HG03066 (cell line): ENCODE results near the gene RBP5.

Experiments
- ATAC-seq: cut with Tn5 transposase; IDR thresholded peaks from one replicate; pipeline ENCODE4 v1.9.1; 2021; ENCODE audit warnings: low read depth; ENCODE audit not compliant: unreplicated experiment

RBP5 gene

DNA sequence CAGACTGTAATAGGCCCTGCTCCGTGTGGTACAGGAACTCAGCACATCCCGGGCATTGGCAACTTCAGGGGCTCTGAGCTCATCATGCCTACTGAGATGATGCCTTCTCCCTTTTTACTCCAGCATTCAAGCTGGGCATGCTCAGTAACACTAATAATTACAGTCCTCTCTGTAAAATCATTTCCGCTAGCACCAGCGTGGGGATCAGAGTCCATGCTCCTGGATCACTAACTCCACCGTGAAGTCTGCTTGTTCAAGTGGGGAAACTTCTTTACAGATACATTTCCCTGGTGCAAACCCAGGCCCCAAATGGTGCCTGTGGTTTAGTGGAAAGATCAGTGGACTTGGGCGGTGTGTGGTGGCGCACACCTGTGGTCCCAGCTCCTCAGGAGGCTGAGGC, 18.2 kb upstream of the RBP5 start:
- ATAC-seq: no peak

DNA sequence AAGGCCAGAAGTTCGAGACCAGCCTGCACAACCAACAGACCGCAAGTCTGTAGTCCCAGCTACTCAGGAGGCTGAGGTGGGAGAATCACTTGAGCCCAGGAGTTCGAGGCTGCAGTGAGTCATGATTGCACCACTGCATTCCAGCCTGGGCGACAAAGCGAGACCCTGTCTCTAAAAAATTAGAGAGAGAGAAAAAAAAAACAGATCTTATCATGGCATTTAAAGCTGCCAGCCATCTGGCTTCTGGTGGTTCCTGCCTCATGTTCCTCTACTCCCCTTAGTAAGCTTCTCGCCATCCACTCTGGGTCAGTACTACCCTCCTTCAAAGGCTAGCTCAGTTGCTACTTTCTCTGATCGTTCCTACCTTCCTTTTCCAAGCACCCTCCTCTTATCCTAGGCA, 17.5 kb upstream of the RBP5 start:
- no peak for ATAC-seq

DNA sequence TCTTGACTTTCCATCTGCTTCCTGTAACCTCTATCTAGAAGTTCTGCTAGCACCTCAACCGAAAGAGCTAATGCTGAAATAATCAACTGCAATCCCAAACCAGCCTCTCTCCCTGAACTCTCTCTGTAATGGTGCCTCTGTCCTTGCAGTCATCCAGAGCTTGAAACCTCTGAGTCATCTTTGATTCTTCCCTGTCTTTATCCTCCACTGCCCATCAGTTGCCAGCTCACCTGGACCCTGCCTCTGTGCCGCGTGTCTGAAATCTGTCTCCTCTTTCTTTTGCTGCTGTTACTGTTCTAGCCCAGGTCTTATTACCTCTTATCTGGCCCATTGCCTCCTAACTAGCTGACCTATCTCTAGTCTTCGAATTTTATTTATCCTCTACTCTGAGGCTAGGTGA, 17.0 kb upstream of the RBP5 start:
- no peak for ATAC-seq

GRCh38 chr12:7144414-7145120, 15.9 kb upstream of the RBP5 start:
- no peak for ATAC-seq

- ATAC-seq: no peak
Observed at GRCh38 chr12:7143564-7143963, 14.9 kb upstream of the RBP5 start.

GRCh38 chr12:7142809-7143465, 14.2 kb upstream of the RBP5 start:
- ATAC-seq: no peak

DNA sequence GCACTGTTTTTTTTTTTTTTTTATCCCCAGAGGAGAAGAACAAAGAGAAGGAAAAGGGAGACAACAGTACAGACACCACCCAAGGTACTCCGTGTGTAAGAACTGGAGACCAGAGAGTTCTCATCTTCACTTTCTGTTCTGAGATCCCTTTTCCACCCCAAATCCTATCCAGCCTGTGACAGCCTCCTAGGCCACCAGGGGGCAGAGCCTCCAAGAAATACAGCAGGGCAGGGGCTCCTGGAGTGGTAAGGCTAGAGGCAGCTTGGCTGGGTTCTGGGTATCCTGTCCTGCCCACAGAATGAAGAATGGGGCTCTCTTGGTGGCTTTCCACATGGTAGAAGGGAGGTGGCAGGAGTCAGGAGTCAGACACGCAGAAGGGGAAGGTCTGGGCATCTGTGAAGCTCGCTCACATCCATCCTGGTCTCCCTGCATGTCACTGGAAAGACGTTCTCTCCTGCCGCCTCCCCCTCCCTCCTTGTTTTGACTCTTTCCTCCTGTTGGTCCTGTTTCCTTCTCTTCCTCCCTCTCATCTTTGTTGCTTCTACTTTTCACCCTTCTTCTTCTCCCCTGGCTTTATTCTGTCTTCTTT, 13.5 kb upstream of the RBP5 start:
- no peak for ATAC-seq

- ATAC-seq: no peak
Observed at GRCh38 chr12:7141351-7142005, 12.8 kb upstream of the RBP5 start.

DNA sequence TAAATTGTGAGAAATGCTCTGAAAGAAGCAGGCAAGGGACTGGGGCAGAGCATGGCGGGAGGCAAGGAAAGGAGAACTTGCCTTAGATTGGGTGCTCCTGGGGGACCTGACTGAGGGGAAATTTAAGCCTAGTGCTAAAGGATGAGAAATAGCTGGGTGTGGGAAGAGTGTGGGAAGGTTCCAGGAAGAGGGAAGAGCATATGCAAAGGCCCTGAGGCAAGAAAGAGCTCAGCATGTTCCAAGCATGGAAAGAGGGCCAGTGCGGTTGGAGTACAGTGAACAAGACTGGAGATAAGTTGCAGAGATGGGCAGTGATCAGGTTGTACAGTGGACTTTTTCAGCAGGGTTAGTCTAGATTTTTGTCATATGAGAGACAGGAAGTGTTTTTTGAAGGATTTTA, 10.5 kb upstream of the RBP5 start:
- ATAC-seq: no peak

DNA sequence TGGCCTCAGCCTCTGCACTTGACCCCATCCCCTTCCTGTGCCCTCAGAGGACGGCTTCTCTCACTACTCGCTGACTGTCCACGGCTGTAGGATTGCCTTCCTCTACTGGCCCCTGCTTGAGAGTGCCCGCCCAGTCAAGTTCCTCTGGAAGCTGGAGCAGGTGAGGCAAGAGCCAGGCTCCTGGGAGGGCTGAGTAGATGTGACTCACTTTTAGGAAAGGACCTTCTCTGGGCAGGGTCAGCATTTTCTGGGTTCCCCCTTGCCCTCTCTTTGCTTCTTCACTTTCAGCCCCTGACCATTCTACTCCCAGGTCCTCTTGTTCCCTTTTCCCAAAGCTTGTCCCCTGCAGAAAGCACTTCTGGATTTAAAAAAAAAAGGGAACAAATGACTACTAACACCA, 9.2 kb upstream of the RBP5 start:
- ATAC-seq: no peak

DNA sequence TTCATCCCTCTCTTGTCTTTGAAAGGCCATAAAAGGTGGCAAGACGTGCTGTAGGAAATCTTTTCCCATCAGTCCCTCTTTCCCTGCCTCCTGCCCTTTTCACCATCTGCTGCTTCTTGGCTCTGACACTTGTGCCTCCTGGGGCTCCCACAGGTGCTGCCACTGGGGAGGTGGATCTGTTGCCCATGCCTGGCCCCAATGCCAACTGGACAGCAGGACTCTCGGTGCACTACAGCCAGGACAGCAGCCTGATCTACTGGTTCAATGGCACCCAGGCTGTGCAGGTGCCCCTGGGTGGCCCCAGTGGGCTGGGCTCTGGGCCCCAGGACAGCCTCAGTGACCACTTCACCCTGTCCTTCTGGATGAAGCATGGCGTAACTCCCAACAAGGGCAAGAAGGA, 8.0 kb upstream of the RBP5 start:
- ATAC-seq: no peak

DNA sequence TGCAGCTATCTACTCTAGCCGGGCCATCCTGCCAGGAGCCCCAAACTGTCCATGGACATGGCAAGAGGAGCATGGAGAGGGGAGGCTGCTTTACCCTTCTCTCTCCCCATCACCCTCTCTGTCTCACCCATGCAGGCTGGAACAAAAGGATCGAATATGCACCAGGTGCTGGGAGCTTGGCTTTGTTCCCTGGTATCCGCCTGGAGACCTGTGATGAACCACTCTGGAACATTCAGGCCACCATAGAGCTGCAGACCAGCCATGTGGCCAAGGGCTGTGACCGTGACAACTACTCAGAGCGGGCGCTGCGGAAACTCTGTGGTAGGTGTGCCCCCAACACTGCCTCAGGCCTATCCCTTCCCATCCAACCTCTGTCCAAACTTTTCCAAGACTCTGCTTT, 7.4 kb upstream of the RBP5 start:
- ATAC-seq: no peak

- no peak for ATAC-seq
Observed at GRCh38 chr12:7134396-7135166, 5.9 kb upstream of the RBP5 start.

- ATAC-seq: no peak
Observed at GRCh38 chr12:7131502-7131866, 2.8 kb upstream of the RBP5 start.

GRCh38 chr12:7130701-7131501, 2.2 kb upstream of the RBP5 start:
- peak; percentile 43 for ATAC-seq

GRCh38 chr12:7129872-7130691, 1.4 kb upstream of the RBP5 start, which contains the start of gene CLSTN3:
Gene CLSTN3, plus strand, starts transcription at chr12:7130371. Its CDS starts 278 bp downstream, at chr12:7130649.
- peak; percentile 80 for ATAC-seq

- ATAC-seq: no peak
Observed at GRCh38 chr12:7129287-7129871, 690 bp upstream of the RBP5 start.

DNA sequence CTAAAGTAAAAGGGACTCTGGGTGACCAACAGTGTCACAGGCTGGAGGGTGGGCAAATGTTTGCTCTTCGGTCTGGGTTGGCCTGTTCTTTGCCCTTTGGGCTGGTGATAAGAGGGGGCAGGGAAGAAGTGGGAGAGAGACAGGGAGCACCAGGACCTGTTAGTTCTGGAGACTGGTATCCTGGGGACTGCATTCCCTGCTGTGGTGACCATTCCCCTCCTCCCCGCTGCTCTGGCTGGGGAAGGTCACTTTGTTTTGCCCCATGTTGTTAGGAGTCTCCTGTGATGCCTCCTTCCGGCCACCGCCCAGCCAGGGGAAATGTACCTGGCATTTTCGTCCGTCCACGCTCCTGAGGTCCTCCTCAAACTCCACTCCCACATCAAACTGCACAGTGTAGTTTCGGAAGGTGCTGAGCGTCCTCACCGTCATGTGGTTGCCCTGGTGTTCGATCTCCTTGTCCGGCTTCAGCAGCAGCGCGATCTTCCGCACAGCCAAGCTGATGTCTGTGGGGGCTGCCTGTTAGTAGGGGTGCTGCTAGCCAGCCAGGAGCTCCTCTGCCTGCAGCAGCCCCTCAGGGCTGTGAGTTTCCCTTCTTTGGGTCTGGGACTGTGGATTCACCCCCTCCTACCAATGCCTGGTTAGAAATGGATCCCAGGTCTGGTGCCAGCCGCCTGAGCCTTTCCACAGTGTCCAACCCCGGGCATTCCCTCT, 618 bp downstream of the RBP5 start:
- no peak for ATAC-seq
